Panc1 (cell line): ENCODE measurements around the gene SEMA4D.

Experiments
- CTCF ChIP-seq: fragments of 450-650 bp; IDR thresholded peaks from 2 replicates; pipeline ENCODE4 v1.5.1; 2017; ENCODE audit warnings: mild to moderate bottlenecking
- REST ChIP-seq, 2 experiments: IDR thresholded peaks; 2 replicates each; pipeline ENCODE4 v1.6.1; 2011 to 2012; ENCODE audit warnings: low read depth in 2 of 2, control low read depth in 1 of 2, low read length in 1 of 2, mild to moderate bottlenecking in 1 of 2, moderate library complexity in 1 of 2; ENCODE audit not compliant: insufficient read depth in 1 of 2
- TCF7L2 ChIP-seq: IDR thresholded peaks from 2 replicates; pipeline ENCODE4 v1.6.1; 2011; ENCODE audit warnings: mild to moderate bottlenecking, low read depth, low read length, inconsistent platforms

GRCh38 chr9:89329917-89330316 is 168.0 kb downstream of the SEMA4D start:
- TF ChIP-seq CTCF (no peak), REST (IDR thresholded peaks at IDR 0.05; ENCODE audit: insufficient read depth in 1 of 2, low read depth in 2 of 2, low read length in 1 of 2) (peak in 1 of 2 experiments; percentile 44; a peak in 1 of 4 replicates), TCF7L2 (no peak)
